Dermis microvascular lymphatic vessel endothelial cell (primary cell): ENCODE data around the gene SNAI1. TPM values are rescaled to one million over a fixed set of nuclear protein-coding genes. Genes with fewer than 3 reads are reported as not detected.
A peak's percentile ranks its signal among the peaks of the same experiment; 100 is the strongest.
"Not testable (repeated sequence)": the region's sequence is repeated elsewhere in the genome, so short reads cannot be mapped to it uniquely, and the experiment has no call there.

ENCODE experiments used
- DNase-seq, 2 donors: peaks; one replicate each; pipeline versions ENCODE4 v3.0.0 to v3.0.0-alpha.2; 2010; ENCODE audit warnings: low read depth in 2 of 2
- total RNA-seq: library from RNA; depleted of rRNA; stranded (reverse); fragments of >200 nt; gene quantifications from 2 replicates; pipeline ENCODE4 v1.2.1, GENCODE V29; 2014

The SNAI1 gene
- total RNA-seq, 1 donor from 2014 or later = 1.0 TPM

DNA sequence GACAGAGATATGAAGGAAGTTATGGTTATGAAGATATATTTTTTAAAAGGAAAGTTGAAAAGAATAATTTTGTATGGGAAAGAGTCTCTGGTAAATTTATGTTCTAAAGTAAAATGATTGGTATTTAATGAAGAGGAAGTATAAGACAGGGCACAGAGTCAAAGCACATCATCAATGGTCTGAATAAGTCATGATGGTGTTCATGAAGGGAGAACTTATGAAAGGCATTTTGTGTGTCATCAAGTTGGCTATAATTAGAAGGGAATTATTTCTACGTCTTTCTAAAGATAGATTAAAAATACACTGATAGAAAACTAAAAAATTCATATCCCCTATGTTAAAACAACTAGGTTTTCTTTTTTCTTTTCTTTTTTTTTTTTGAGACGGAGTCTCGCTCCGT is 21.4 kb upstream of the SNAI1 start:
- no peak for DNase-seq

DNA sequence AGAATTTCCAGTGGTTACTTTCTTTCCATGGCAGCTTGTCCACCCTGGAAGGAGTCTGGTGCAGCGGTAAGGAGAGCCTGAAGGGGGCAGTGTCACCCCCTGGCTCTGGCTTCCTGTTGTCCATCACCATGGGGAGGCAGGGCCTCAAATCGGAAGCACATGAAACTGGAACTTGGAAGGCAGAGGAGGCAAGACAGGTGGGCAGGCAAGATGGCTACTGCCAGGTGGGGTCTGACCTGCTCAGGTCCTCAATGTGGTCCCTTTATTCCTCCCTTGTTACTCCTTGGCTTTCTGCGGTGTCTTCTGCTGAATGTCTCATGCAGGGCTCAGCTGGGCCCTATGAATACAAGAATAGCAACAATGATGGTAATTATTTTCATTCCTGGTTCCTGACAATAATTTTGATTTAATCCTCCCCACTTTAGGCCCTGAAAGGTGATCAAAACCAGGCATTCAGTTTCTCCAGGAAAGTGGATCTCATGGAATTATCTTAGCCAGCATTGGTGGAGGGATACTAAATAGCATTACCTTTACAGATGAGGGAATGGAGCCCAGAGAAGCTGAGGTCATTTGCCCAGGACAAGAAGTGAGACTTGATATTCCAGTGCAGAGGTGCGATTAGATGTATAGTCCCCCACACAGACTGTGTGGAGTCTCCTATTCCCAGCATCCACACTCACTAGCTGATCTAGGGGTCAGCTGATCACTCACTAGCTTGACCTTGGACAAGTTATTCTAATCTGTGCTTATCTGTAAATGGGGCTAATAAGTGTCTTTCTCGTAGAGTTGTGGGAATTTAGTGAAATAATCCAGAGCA is 17.6 kb upstream of the SNAI1 start:
- DNase-seq = peak in 1 of 2 donors; percentile 50

DNA sequence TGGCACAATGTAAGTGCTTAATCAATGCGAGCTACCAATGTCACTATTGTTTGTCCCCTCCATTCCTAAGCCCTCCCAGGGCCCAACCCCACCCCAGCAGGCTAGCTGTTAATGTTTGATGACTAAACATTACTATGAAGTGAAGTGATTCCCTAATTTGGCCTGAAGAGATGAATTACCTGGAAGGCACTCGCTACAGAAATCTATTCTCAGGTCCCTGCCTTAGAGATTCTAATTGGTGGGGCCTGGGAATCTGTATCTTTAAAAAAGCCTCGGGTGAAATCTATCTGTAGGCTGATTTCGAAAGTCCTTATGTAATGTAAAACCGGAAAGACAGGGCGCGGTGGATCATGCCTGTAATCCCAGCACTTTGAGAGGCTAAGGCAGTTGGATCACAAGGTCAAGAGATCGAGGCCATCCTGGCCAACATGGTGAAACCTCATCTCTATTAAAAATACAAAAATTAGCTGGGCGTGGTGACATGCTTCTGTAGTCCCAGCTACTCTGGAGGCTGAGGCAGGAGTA is 16.9 kb upstream of the SNAI1 start:
- no peak for DNase-seq

DNA sequence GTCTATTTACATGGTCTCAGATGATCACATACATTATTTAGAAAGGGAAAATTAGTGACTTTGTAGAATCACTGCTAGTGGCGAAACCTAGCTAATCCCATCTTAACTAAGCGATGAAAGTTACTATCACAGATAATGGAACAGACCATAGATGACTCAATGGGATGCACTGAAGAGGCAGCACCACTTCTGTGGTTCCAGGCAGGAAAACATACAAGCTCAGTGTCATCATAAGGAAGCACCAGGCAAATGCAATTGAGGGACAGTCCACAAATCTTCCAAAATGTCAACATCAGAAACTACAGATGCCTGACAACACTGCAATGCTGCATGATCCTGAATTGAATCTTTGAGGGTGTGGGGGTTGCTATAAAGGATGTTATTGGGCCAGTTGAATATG is 15.9 kb upstream of the SNAI1 start:
- DNase-seq = no peak

DNA sequence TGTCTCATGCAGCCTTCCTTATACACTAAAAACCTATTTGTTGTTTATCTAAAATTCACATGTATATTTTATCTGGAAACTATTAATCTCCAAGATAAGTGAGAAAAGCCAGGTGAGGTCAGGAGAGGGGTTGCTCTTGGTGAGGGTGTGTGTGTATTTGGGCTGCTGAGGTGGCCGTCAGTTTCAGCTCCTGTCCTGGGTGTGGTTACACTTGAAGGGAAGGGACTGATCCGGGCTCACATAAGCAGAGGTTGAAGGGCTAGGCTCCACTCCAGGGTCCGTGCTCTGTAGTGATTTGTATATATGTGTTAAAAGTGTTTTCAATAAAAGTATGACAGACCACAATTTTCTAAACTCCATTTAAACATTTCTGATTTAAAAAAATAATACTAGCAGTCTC is 13.5 kb upstream of the SNAI1 start:
- DNase-seq = no peak

DNA sequence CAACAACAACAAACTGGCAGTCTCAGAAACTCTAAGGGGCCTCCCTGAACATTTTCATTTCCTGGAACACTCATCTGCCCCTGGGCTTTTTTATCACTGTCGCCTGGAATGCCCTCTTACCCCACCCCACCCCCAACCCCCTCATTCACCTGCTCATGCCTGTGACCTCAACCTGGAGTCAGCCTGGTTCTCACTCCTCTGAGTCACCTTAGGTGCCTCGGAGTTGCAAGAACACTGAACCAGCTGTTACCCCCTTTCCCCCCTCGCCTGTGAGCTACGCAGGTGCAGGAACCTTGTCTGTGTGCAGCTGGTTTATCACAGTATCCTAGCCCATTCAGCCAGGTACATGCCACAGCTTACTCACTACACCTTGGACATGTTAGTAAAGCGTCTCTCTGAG is 12.8 kb upstream of the SNAI1 start:
- DNase-seq = no peak

DNA sequence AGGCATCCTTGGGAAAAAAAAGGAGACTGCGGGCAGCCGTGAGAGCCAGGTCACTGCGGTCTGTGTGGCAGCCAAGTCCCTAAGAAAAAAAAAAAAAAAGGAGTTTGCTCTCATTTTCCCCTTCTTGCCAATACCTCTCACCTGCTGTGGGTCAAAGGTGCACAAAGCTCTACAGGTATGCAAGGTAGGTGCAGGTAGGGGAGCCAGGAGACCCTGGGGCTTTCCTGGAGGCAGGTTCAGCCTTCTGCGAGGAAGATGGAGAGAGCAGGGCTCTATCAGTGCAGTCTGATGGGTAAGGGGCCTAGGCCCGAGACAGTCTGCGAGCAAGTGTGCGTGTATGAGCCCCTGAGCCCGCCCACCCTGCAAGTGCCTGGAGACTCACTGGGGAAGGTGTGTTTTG is 12.3 kb upstream of the SNAI1 start:
- DNase-seq = no peak

DNA sequence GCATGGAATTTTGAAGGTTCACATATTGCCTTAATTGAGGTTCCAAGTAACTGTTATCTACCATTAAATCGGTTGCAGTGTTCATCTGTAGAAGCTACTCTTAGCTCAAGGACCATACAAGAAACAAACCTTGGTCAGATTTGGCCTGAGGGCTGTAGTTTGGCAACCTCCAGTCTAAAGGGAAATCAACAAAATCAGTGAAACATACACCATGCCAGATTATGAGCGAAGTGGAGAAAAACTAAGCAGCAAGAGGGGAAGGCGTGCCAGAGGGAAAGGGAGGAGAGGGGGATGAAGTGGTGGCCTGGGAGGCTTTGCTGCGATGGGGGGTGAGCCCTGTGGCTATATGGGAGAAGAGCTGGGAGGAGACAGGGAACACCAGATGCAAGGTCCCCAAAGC is 8.8 kb upstream of the SNAI1 start:
- no peak for DNase-seq

DNA sequence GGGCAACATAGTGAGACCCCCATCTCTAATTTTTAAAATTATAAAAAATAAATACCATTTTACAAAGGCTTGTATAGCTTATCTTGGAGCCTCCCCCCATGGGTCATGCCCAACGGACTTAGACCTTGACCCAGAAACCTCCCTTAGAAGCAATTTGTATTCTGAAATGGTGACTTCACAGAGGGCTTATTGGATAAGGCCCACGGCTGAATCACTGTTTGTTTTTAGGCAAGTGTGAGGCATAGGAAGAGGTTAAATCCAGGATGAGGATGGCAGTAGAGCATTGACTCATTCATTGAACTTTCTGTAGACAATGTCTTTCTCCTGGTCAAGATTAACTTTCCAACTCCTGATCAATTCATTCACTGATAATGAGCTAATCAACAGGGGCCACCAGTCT is 6.2 kb upstream of the SNAI1 start:
- DNase-seq = no peak

DNA sequence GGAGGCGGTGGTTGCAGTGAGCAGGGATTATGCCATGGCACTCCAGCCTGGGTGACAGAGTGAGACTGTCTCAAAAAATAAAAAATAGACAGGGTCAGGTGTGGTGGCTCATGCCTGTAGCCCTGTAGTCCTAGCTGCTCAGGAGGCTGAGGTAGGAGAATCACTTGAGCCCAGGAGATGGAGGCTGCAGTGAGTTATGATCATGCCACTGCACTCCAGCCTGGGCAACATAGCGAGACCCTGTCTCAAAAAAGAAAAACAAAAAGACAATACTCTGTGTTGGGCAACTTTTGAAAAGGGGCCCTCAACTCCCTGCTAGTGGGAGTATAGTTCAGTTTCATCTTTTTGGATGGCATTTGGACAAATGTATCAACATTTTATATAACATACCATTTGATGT is 5.0 kb upstream of the SNAI1 start:
- not testable (repeated sequence) for DNase-seq

DNA sequence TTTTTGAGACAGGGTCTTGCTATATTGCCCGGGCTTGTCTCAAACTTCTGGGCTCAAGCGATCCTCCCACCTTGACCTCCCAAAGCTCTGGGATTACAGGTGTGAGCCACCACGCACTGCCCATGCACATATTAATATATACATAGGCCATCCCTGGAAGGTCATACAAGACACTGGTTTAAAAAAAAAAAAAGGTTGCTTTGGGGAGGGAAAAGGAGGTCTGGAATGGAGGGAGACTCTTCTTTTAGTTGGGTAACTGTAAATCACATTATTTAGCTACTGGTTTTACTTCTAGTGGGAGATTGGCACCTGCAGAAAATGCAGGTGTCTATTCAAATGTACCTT is 4.1 kb upstream of the SNAI1 start:
- DNase-seq = no peak

DNA sequence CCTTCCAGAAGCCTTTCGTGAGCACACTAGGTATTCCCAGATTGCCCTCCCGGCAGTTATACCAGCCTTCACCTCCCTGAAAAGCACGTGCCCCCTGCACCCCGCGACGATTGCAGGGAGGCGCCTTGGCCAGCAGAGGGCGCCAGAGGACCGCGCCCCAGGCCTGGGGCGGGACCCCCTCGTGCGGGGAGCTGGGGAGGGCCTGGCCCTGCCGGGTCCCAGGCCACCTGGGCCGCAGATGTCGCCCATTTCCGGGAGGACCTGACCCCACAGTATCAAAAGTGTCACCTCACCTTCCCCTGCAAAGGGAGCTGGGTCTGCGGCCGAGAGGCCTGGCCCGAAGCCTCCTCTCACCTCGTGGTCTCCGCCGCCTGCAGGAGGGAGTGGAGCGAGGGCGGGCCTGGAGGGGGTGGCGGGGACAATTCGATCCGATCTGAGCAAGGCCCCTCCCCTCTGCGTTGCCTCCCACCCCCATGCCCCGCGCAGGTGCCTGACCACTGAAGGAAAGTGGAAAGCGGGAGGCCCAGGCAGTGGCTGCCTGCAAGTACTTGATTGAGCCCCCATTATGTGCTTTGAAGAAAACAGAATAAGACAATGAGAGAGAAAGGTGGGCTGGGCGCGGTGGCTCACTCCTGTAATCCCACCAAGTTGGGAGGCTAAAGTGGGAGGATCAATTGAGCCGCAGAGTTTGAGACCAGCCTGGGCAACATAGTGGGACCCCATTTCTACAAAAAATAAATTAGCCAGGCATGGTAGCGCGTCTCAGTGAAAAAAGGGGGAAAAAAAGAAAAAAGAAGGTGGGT is 3.5 kb upstream of the SNAI1 start:
- DNase-seq = peak in 1 of 2 donors; percentile 51

DNA sequence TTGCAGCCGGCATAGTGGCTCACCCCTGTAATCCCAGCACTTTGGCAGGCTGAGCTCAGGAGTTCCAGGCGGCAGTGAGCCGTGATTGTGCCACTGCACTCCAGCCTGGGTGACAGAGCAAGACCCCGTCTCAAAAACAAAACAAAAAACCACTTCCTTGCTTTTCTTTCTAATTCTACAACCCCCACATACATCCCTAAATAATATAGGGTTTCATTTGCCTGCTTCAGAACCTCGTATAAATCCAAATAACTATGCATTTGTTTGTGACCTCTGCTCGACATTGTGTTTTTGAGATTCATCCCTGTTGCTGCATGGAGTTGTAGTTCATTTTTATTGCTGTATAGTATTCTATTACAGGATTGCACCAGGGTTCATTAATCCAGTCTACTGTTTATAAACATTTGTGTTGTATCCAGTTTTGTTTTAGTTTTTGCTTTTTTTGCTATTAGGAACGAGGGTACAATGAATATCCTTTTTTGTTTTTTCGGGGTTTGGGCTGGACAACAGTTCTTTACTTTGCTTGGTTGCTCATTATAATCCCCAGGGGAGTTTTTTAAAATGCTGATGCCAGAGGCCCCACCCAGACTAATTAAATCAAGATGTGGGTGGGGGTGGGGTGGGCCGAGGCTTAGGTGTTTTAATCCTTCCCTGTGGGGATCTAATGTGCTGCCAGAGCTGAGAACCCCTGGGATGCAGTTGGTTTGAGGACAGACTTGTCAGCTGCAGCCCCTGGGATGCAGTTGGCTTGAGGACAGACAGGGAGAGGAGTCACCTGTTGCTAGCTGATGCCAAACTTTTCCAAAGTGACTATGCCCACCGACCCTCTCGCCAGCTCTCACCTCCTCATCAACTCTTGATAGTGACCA is 2.4 kb upstream of the SNAI1 start:
- DNase-seq = no peak

DNA sequence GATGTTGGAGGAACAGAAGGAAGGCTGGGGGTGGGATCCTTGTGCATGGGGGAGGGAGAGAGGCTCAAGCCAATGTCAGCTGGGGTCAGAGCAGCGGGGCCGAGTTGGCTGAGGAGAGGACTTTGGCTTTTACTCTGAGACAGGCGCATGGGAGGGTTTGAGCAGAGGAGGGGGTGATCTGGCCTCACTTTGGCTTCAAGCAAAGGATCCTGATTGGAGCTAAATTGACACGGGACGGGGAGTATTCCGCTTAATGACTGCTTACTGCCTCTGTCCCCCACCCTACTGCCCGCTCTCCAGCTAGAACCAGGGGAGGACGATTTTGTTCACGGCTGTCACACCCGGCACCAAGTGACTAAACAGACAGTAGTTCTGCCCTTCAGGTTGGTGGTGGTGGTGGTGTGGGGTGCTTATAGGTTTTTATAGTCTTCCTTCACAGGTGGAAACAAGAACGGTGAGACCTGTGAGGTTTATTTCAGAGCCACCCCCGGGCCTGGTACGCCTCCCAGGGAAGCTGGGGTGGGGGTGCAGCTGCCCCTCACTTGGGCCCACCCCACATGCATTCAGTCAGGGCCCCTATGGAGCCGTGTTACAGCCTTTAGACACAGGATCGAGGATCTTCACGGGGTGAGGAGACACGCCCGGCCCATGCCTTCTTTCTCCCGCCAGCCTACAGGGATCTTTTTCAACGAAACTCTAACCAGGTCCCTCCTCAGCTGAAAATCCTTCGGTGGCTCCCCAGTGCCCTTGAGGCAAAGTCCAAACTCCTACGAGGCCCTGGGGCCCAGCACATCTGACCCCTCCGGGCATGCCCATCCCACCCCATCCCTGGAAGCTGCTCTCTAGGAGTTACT is 1.3 kb upstream of the SNAI1 start:
- DNase-seq = no peak

DNA sequence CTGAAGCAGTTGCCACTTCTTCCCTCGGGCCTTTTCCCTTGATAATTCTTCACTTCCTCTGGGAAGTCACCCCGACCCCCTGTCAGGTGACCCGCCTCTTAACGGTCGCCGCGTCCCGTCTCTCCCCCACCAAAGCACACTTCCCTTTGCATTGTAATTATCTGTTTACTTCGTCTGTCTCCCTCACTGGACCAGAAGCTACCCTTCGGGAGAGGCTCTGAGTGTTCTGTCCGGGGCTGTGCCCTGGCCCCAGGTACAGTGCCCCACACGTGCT is 771 bp upstream of the SNAI1 start:
- DNase-seq = no peak

DNA sequence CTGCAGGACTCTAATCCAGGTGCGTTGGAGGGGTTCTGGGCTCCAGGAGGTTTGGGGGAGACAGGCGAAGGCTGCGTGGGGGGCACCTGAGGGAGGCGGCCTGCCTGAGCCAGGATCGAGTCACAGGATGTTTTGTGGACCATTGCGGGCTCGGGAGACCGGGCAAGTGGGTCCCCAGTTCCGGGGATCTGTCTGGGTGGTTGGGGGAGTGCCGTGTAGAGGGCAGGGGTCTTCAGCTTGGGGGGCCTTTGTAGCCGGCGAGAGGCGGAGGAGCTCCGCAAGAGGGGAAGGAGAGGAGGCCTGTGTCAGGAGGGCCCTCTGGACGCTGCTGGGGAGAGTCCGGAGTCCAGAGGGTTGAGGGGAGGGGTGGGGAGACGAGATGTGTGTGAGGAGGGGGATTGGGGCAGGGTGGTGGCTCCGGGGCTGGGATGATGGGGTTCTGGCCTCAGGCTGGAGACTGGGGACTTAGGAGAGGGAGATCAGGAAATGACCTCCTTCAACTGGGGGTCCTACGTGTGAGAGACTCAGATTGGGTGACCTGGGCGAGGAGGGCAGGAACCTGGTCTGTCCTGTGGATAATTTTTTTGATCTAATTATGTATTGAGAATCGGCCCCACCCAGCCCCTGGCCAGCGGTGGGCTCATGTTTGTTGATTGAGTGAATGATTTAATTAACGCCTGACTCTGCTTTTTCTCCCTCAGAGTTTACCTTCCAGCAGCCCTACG is 505 bp downstream of the SNAI1 start:
- peak in 1 of 2 donors; percentile 25 for DNase-seq

DNA sequence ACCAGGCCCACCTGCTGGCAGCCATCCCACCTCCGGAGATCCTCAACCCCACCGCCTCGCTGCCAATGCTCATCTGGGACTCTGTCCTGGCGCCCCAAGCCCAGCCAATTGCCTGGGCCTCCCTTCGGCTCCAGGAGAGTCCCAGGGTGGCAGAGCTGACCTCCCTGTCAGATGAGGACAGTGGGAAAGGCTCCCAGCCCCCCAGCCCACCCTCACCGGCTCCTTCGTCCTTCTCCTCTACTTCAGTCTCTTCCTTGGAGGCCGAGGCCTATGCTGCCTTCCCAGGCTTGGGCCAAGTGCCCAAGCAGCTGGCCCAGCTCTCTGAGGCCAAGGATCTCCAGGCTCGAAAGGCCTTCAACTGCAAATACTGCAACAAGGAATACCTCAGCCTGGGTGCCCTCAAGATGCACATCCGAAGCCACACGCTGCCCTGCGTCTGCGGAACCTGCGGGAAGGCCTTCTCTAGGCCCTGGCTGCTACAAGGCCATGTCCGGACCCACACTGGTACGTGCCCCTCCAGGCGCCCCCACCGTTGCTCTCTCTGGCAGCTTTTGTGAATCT is 1.1 kb downstream of the SNAI1 start:
- DNase-seq = peak in 1 of 2 donors; percentile 26

DNA sequence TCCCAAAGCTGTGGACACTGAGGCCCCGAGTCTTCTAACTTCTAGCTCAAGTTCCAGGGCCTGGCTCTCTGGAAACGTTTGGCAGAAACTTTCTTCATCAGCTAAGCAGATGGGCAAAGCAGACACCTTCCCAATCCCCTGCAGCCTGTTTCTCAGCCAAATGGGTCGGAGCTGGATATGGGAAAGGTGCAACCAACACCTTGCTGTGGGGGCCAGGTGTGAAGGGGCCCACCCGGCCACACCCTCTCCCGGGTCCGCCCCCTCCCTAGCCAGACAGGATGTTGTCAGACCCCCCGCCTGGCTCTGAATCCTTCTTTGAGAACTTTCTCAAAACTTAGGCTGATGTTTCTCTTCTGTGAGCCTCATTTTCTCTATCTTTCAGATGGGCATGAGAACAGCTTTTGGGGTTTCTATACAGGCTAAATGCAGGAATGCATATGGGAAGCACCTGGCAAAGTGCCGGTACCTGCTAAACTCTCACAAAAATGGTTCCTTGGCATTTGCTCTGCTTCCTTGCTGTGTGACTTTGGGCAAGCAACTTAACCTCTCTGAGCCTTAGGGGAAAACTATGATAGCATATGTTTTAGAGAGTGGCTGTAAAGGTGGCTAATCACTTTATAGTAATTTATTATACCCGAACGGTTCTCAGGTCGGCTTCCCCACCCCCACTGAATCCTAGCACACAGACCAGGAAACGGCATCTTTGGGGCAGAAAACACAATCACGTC is 1.8 kb downstream of the SNAI1 start:
- DNase-seq = no peak

DNA sequence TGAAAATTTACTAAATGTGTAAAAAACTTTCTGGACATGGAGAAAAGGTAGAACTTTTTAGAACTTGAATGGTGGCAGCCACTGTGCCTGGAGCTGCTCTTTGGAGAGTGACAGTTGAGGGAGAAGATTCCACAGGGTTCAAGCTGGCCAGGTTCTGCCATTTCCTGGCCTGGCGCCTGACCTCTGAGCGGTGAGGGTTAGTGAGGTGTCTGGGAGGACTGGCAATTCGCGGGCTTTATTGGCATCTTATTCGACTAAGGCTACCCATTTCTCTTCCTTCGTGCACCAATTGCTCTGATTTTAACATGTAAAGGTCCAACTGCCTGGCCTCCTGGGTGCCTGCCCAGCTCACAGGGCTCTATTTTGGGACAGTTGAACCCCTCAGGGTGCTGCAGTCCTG is 2.4 kb downstream of the SNAI1 start:
- peak in 1 of 2 donors; percentile 38 for DNase-seq
